Naive thymus-derived CD8-positive, alpha-beta T cell (primary cell): ENCODE results near the gene ADAMTS2. TPM values are rescaled to one million over a fixed set of nuclear protein-coding genes. Genes with fewer than 3 reads are reported as not detected.

Experiments used
- ATAC-seq, 2 donors: fragments of 150-1000 bp; cut with Tn5 transposase in 1 of 2; sonication (Bioruptor Pico), chemical (Tn5 transposase) in 1 of 2; 1 replicate in 1 of 2; 2 replicates in 1 of 2; pipeline ENCODE4 v1.10.0; 2021; ENCODE audit warnings: mild to moderate bottlenecking in 2 of 2, moderate library complexity in 2 of 2
- POLR2A ChIA-PET: fragments of 350-600 bp; sonication (Branson Sonifier 250); formaldehyde crosslinking; loops from one replicate; lab custom pipeline; 2021; ENCODE audit warnings: antibody characterized with exemption; lab: Charles Lee
- DNase-seq, 10 donors: peaks; one replicate each; pipeline versions ENCODE4 v3.0.0 to v3.0.0-alpha.2; 2020 to 2022
- H3K27ac Mint-ChIP-seq, 10 donors: one replicate each; pipeline ENCODE4 v1.8.0; 2020 to 2022; ENCODE audit warnings: mild to moderate bottlenecking in 10 of 10, mixed read lengths in 10 of 10, moderate library complexity in 4 of 10, inconsistent platforms in 1 of 10
- H3K27me3 Mint-ChIP-seq, 5 donors: one replicate each; pipeline ENCODE4 v1.8.0; 2021 to 2022; ENCODE audit warnings: mixed read lengths in 5 of 5
- H3K36me3 Mint-ChIP-seq, 3 donors: one replicate each; pipeline ENCODE4 v1.8.0; 2020 to 2022; ENCODE audit warnings: mixed read lengths in 3 of 3, mild to moderate bottlenecking in 2 of 3, inconsistent platforms in 1 of 3
- H3K4me1 Mint-ChIP-seq, 4 donors: one replicate each; pipeline ENCODE4 v1.8.0; 2021 to 2022; ENCODE audit warnings: mixed read lengths in 4 of 4
- H3K4me3 Mint-ChIP-seq, 10 donors: one replicate each; pipeline ENCODE4 v1.8.0; 2020 to 2022; ENCODE audit warnings: mild to moderate bottlenecking in 10 of 10, mixed read lengths in 10 of 10, moderate library complexity in 6 of 10, inconsistent platforms in 1 of 10
- H3K9me3 Mint-ChIP-seq, 9 donors: one replicate each; pipeline ENCODE4 v1.8.0; 2020 to 2022; ENCODE audit warnings: mixed read lengths in 9 of 9, mild to moderate bottlenecking in 3 of 9, inconsistent platforms in 1 of 9, moderate library complexity in 1 of 9
- polyA plus RNA-seq, 3 donors: library from polyadenylated mRNA; unstranded; fragments of 300-500 nt; fragmentation: Illumina TruSeq; gene quantifications; one replicate each; pipeline ENCODE4 v1.2.3, GENCODE V29; 2021
- total RNA-seq, 8 experiments: library from RNA in 2 of 8; stranded (reverse) in 2 of 8; gene quantifications; one replicate each; pipeline ENCODE4 v1.2.3 and lab custom pipeline; 2021 to 2026

ADAMTS2 gene
- total and polyA plus RNA-seq, 5 experiments from 2014 or later: 0.02 TPM; not detected in 4

DNA sequence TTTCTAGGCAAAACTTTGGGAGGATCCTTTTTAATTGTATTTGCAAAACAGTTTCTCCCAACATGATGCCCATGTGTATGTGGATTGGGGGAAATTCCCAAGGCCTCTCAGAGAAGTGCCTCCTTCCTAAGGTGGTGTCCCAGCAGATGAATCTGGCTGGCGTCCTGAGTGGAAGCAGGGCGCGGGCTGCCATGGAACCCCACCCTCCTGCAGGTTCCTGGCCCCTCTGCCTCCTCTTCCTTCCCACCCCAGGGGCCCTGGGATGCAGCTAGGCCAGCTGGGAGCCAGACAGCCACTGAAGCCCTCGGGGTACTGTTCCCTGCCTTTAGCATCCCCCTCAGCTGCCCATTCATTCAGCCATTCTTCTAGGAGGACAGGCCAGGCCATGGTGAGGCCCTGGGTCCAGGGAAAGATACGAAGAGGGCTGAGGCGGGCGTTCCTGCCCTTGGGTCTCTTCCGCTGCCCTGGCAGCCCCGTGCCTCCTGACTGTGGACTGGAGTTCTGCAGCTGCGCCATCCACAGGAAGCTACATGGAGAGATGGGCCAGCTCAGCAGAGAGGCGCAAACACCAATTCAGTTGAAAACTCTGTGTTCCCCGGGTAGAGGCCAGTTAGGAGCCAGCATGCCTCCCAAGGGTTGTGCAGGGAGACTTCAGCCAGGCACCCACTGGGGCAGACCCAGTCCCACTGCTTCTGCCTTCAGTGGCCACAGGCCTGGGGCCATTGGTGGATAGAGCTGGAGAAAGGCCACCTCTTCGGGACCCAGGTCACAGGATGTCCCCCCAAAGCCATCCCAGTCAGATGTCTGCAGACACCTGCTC is 36.5 kb downstream of the ADAMTS2 start:
- POLR2A ChIA-PET: no interaction called here
- peaks cover 0 to 13% (median 2%) of the 10 kb centered on the region in 3 donors for H3K36me3 Mint-ChIP-seq
- ATAC-seq: no peak
- H3K9me3 Mint-ChIP-seq: peaks cover 7 to 27% (median 17%) of the 10 kb centered on the region in 9 donors
- DNase-seq: peak in 1 of 10 donors; percentile 22
- H3K4me1 Mint-ChIP-seq: no peaks in the 10 kb centered on the region
- H3K27ac Mint-ChIP-seq: no peak overlapping the region
- no peak overlapping the region for H3K4me3 Mint-ChIP-seq
- peaks cover 0 to 6% (median 2%) of the 10 kb centered on the region in 5 donors for H3K27me3 Mint-ChIP-seq

DNA sequence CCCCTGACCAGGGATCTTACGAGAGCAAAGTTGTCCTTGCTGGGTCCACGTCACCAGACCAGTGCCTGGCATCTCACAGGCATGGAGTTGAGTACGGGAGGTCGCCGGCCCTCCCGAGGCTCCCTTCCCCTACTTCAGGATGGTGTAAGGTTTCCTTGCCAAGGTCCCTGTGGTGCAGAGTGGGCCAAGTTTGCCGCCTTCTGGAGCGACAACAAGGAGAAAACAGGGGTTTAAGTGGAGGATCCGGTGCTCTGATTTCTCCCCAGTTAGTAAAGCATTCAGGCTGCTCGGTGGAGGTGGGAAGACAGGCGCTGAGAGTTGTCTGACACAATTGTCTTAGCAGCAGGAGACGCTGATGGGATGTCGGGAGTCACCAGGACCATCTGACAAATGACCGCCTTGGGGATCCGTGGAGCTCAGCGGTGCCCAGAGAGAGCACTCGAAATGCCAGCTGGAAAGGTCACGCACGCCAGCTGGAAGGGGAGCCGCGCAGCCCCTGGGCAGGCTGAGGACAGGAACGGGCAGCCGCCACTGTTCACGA is 37.3 kb downstream of the ADAMTS2 start:
- Mint-ChIP-seq H3K4me1 (no peaks in the 10 kb centered on the region), H3K27me3 (peaks cover 0 to 6% (median 2%) of the 10 kb centered on the region in 5 donors), H3K27ac (peak overlapping the region in 1 of 10 donors; percentile 12), H3K36me3 (peaks cover 0 to 13% (median 2%) of the 10 kb centered on the region in 3 donors), H3K9me3 (peaks cover 7 to 34% (median 17%) of the 10 kb centered on the region in 9 donors), H3K4me3 (no peak overlapping the region)
- ATAC-seq (no peak), DNase-seq (peak in 1 of 10 donors; percentile 43)
- POLR2A ChIA-PET: no interaction called here

DNA sequence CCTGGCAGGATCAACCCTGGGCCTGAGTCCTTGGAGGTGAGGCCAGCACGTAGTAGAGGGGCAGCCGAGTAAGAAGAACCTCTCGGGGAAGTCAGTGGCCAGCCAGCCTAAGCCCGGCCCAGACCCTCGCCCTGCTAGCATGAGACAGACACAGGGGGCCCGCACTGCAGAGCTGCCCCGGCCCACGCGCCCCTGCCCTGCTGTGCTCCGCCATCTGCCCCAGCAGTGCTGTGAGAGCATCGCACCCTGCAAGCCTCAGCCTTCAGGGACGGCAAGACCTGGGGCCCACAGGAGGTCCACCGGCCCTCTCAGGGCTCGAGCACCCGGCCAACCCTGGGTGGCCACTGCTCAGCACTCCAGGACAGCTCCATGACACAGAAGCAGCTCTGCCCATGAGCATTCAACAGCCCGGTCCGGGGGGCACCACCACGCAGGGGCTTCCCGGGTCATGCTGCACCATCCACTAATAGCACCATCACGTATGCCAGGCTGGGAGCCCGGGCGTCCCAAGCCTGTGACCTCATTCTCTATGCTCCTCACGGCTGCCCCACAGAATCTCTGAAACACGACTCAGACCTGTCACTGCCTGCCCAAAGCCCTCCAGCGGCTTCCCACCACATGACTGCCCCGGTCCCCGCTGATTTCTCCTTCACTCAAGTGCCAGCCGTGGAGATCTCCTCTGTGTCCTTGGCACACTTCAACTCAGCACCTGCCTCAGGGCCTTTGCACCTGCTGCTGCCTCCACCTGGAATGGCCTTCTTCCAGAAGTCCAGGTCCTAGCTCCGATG is 38.1 kb downstream of the ADAMTS2 start:
- ATAC-seq (no peak), DNase-seq (peak in 1 of 10 donors; percentile 58)
- H3K27ac Mint-ChIP-seq: no peak overlapping the region
- H3K27me3 Mint-ChIP-seq: peaks cover 0 to 9% (median 2%) of the 10 kb centered on the region in 5 donors
- H3K36me3 Mint-ChIP-seq: peaks cover 0 to 13% (median 2%) of the 10 kb centered on the region in 3 donors
- POLR2A ChIA-PET: no interaction called here
- no peaks in the 10 kb centered on the region for H3K4me1 Mint-ChIP-seq
- peaks cover 7 to 34% (median 17%) of the 10 kb centered on the region in 9 donors for H3K9me3 Mint-ChIP-seq
- H3K4me3 Mint-ChIP-seq: no peak overlapping the region

DNA sequence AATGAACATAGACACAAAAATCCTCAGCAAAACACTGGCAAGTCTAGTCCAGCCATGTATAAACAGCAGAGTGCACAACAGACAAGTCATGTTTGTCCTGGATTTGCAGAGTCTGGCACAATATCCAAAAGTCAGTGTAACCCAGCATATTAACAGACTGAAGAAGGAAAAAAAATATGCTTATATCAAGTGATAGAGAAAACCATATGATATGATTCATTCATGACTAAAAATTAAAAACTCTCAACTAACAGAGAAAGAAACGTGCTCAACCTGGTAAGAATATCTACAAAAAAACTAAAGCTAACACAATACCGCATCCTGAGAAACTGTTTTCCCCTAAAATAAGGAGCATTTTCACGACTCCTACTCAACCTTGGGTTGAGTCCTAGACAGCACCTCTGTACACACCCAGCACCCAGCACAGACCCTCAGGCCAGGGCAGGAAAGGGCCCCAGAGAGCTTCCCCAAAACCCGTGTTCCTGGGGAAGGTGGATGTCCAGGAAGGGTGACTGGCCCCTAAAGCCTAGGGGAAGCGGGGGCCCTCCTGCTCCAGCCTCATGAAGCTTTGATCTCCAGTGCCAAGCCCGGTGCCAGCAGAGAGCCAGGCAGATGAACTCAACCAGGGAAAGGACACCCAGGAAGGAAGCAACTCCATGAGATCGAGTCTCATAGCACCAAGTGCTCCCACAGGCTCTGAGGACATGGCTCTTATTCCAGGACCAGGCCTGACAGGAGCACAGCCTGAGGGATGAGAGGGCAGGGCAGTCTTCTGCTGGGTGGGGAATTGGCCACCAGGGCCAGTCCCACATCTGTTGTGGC is 38.9 kb downstream of the ADAMTS2 start:
- Mint-ChIP-seq H3K27ac (no peak overlapping the region), H3K4me3 (no peak overlapping the region), H3K9me3 (peaks cover 7 to 34% (median 17%) of the 10 kb centered on the region in 9 donors), H3K27me3 (peaks cover 0 to 9% (median under 1%) of the 10 kb centered on the region in 5 donors), H3K36me3 (peaks cover 0 to 13% (median 2%) of the 10 kb centered on the region in 3 donors), H3K4me1 (no peaks in the 10 kb centered on the region)
- POLR2A ChIA-PET: no interaction called here
- DNase-seq: no peak
- no peak for ATAC-seq

DNA sequence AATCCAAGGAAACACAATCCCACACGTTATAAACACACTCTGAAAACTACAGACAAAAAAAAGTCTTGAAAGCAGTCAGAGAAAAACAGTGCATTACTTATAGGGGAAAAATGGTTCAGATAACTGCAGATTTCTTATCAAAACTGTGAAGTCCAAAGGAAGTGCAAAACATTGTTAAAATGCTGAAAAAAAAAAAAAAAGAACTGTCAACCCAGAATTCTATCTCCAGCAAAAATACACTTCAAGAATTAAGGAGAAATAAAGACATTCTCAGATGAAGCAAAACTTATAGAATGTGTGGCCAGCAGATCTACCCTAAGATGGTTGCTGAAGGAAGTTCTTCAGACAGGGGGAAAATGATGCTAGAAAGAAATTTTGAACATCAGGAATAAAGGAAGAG is 40.4 kb downstream of the ADAMTS2 start:
- H3K36me3 Mint-ChIP-seq: peaks cover 0 to 13% (median 2%) of the 10 kb centered on the region in 3 donors
- DNase-seq: no peak
- peaks cover 0 to 9% (median 0%) of the 10 kb centered on the region in 5 donors for H3K27me3 Mint-ChIP-seq
- POLR2A ChIA-PET: no interaction called here
- no peak overlapping the region for H3K4me3 Mint-ChIP-seq
- no peak for ATAC-seq
- peaks cover 7 to 34% (median 19%) of the 10 kb centered on the region in 9 donors for H3K9me3 Mint-ChIP-seq
- no peak overlapping the region for H3K27ac Mint-ChIP-seq
- H3K4me1 Mint-ChIP-seq: no peaks in the 10 kb centered on the region

DNA sequence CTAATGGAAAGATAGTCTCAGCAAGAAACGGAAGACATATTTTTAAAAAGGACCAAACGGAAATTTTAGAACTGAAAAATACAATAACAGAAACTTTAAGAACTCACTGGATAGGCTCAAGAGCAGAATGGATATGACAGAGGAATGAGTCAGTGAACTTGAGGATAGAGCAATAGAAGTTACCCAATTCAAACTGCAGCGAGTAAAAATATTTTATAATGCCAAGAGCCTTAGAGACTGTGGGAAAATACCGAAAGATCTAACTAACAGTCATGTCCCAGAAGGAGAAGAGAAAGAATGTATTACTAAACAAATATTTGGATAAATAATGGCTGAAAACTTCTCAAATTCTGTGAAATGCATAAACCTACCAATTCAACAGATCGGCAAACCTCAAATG is 40.8 kb downstream of the ADAMTS2 start:
- Mint-ChIP-seq H3K27me3 (peaks cover 0 to 11% (median 0%) of the 10 kb centered on the region in 5 donors), H3K9me3 (peaks cover 7 to 36% (median 19%) of the 10 kb centered on the region in 9 donors), H3K36me3 (peaks cover 0 to 13% (median 2%) of the 10 kb centered on the region in 3 donors), H3K4me3 (no peak overlapping the region), H3K4me1 (no peaks in the 10 kb centered on the region), H3K27ac (no peak overlapping the region)
- ATAC-seq: no peak
- DNase-seq: no peak
- POLR2A ChIA-PET: no interaction called here

DNA sequence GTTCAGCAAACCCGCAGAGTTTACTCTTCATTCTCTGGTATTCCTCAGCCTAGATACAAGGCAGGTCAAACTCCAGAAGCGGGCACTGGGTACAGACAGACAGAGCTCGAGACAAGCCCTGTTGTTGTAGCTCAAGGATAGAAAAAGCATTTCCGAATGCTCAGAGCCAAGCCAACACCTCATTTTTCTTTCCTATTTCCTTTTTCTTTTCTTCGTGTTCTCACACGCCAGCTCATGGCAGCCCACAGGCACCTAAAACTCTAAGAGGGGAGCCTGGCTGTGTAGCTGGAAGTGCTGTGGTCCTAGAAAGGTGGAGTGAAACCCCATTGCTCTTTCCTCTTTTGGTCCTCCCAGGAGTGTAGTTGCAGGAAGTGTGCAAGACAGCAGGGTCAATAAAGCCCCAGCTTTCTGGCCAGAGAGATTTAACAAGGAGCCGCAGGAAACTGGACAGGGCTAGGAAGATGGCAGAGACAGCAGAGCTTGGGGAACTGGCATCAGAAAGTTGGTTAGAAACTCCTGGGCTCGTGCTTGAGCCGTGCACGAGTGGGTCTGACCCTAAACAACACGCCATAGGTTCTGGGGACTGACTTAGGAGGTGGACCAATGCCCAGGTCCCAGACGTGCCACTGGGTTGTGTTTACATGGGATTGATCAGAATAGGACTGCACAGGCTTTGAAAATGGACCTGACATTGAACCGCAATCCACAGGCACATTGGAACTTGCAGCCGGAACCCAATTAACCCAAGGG is 41.6 kb downstream of the ADAMTS2 start:
- H3K27me3 Mint-ChIP-seq: peaks cover 0 to 15% (median 0%) of the 10 kb centered on the region in 5 donors
- no peak overlapping the region for H3K27ac Mint-ChIP-seq
- no peak for ATAC-seq
- peak in 1 of 10 donors; percentile 41 for DNase-seq
- POLR2A ChIA-PET: no interaction called here
- H3K9me3 Mint-ChIP-seq: peaks cover 7 to 41% (median 19%) of the 10 kb centered on the region in 9 donors
- no peaks in the 10 kb centered on the region for H3K4me1 Mint-ChIP-seq
- peaks cover 0 to 17% (median 2%) of the 10 kb centered on the region in 3 donors for H3K36me3 Mint-ChIP-seq
- H3K4me3 Mint-ChIP-seq: no peak overlapping the region

DNA sequence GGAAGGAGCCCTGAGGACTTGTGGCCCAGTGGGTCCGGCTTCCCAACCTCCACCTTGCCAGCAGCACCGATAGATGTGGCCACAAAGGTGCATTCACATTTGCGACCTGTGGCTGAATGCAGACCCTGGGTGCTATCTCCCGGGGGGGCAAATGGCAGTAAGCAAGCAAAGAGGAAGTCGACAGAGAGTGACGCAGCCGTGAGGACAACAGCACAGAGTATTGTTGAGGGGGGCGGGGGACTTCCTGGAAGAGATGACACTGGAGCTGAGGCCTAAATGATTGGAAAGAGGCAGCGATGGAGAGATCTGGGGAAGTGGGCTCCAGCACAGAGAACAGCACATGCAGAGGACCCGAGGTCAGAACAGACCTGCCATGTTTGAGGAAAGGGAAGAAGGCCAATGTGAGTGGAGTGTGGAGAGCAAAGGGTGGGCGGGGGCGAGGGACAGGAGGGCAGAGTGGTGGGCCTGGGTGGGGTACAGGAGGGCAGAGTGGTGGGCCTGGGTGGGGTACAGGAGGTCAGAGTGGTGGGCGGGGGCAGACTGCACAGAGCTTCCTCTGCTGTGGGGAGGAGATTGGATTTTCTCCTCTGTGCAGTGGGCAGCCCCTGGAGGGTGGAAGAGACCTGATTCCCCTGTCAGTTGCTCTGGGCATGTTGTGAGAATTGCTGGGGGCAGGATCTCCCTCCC is 42.6 kb downstream of the ADAMTS2 start:
- POLR2A ChIA-PET: no interaction called here
- Mint-ChIP-seq H3K9me3 (peaks cover 7 to 45% (median 24%) of the 10 kb centered on the region in 9 donors), H3K4me1 (no peaks in the 10 kb centered on the region), H3K27ac (no peak overlapping the region), H3K27me3 (peaks cover 0 to 20% (median 5%) of the 10 kb centered on the region in 5 donors), H3K36me3 (peaks cover 0 to 22% (median 2%) of the 10 kb centered on the region in 3 donors), H3K4me3 (no peak overlapping the region)
- DNase-seq: peak in 1 of 10 donors; percentile 31
- no peak for ATAC-seq

DNA sequence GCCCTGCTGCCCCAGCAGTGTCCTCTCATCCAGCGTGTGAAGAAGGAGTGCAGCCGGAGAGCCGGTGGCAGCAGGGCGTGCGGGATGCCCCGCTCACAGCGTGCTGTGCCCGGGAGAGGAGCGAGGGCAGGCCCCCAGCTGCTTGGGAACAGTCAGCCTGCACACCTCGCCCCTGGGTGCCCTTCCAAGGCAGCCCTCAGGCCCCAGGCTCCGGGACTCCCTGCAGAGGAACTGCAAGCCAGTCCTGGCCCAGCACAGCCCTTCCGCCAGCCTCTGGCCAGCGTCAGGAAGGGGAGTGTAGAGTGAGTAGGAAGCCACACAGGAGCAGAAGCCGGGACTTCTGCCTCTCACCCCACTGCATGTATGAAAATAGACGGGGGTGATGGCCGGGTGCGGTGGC is 43.5 kb downstream of the ADAMTS2 start:
- Mint-ChIP-seq H3K9me3 (peaks cover 7 to 52% (median 24%) of the 10 kb centered on the region in 9 donors), H3K36me3 (peaks cover 0 to 22% (median 2%) of the 10 kb centered on the region in 3 donors), H3K27ac (no peak overlapping the region), H3K4me1 (no peaks in the 10 kb centered on the region), H3K4me3 (no peak overlapping the region), H3K27me3 (peaks cover 0 to 21% (median 5%) of the 10 kb centered on the region in 5 donors)
- DNase-seq (peak in 1 of 10 donors; percentile 27), ATAC-seq (no peak)
- POLR2A ChIA-PET: interaction anchor here (0.6 kb wide), 1 partner anchor 159 kb away, joined by 3 read pairs; no protein-coding TSS in a partner anchor

DNA sequence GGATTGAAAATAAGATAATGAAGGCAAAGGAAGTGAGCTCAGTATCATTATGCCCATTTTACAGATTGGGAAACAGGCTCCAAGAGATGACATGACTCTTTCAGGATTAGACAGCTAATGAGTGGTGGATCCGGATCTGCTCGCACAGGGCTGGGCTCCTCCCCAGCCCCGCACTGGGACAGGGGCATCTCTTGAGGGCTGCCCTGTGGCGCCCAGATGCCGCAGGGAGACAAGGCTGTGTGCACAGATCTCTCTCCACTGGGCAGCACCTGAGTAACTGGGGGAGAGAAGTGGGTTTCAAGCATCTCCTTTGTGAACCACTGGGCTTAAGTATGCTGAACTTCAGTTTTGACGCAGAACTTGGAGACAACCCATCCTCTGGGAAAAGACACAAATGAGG is 43.9 kb downstream of the ADAMTS2 start:
- Mint-ChIP-seq H3K36me3 (peaks cover 0 to 22% (median 2%) of the 10 kb centered on the region in 3 donors), H3K4me3 (no peak overlapping the region), H3K27me3 (peaks cover 0 to 25% (median 5%) of the 10 kb centered on the region in 5 donors), H3K4me1 (no peaks in the 10 kb centered on the region), H3K9me3 (peaks cover 7 to 51% (median 24%) of the 10 kb centered on the region in 9 donors), H3K27ac (no peak overlapping the region)
- POLR2A ChIA-PET: no interaction called here
- peak in 1 of 10 donors; percentile 50 for DNase-seq
- no peak for ATAC-seq
